Peyer's patch (tissue), 4 donors: ENCODE results near the gene GPC3. TPM values are rescaled to one million over a fixed set of nuclear protein-coding genes. Genes with fewer than 3 reads are reported as not detected.
"Not testable (repeated sequence)": the region's sequence is repeated elsewhere in the genome, so short reads cannot be mapped to it uniquely, and the experiment has no call there.

Source experiments
- DNase-seq, 3 donors: peaks; one replicate each; pipeline ENCODE4 v3.0.0-alpha.2; 2017 to 2019
- H3K27ac ChIP-seq, 4 donors: fragments of 200-600 bp; sonication (generic); one replicate each; pipeline ENCODE4 v1.5.1; 2016 to 2019
- H3K27me3 ChIP-seq, 2 donors: fragments of 200-600 bp; sonication (generic); one replicate each; pipeline ENCODE4 v1.5.1; 2019
- H3K36me3 ChIP-seq, 3 donors: fragments of 200-600 bp; sonication (generic); one replicate each; pipeline ENCODE4 v1.5.1; 2016 to 2019
- H3K4me1 ChIP-seq, 4 donors: fragments of 200-600 bp; sonication (generic); one replicate each; pipeline ENCODE4 v1.5.1; 2016 to 2019
- H3K4me3 ChIP-seq, 4 donors: fragments of 200-600 bp; sonication (generic); 1 replicate in 3 of 4; 2 replicates in 1 of 4; pipeline ENCODE4 v1.5.1; 2016 to 2019; ENCODE audit warnings: mild to moderate bottlenecking in 1 of 4
- H3K9me3 ChIP-seq, 4 donors: fragments of 200-600 bp; sonication (generic); one replicate each; pipeline ENCODE4 v1.5.1; 2016 to 2019; ENCODE audit warnings: mild to moderate bottlenecking in 1 of 4
- CTCF ChIP-seq, 6 experiments: fragments of 450-650 bp in 4 of 6; fragments of 200-600 bp in 2 of 6; sonication (generic) in 1 of 6; IDR thresholded peaks; one replicate each; pipeline ENCODE4 v1.5.1; 2017 to 2019; ENCODE audit warnings: antibody characterized with exemption in 6 of 6, mild to moderate bottlenecking in 3 of 6, moderate library complexity in 1 of 6
- POLR2A ChIP-seq, 2 donors: fragments of 450-650 bp; IDR thresholded peaks; one replicate each; pipeline ENCODE4 v1.5.1; 2017; ENCODE audit warnings: antibody characterized with exemption in 2 of 2, mild to moderate bottlenecking in 2 of 2, moderate library complexity in 2 of 2
- total RNA-seq, 4 donors: library from RNA; depleted of rRNA; stranded (reverse); fragments of >200 nt; gene quantifications; one replicate each; pipeline ENCODE4 v1.1.0, GENCODE V29; 2016

GPC3 gene
- total RNA-seq, 4 donors from 2014 or later, result 1.1 to 7.2 (median 5.8) TPM

- peak in 3 of 6 experiments; percentile 23 to 29 (median 23) for TF ChIP-seq CTCF (IDR thresholded peaks at IDR 0.05)
- TF ChIP-seq POLR2A (IDR thresholded peaks at IDR 0.05), result no peak
- Histone ChIP-seq H3K36me3 (no peaks in the 10 kb centered on the region), H3K4me1 (no peaks in the 10 kb centered on the region), H3K27ac (no peak overlapping the region), H3K9me3 (no peaks in the 10 kb centered on the region), H3K27me3 (no peaks in the 10 kb centered on the region), H3K4me3 (no peak overlapping the region)
- DNase-seq, result peak in 1 of 3 donors; percentile 64
Measured at GRCh38 chrX:133776072-133776471, 209.3 kb downstream of the GPC3 start.

DNA sequence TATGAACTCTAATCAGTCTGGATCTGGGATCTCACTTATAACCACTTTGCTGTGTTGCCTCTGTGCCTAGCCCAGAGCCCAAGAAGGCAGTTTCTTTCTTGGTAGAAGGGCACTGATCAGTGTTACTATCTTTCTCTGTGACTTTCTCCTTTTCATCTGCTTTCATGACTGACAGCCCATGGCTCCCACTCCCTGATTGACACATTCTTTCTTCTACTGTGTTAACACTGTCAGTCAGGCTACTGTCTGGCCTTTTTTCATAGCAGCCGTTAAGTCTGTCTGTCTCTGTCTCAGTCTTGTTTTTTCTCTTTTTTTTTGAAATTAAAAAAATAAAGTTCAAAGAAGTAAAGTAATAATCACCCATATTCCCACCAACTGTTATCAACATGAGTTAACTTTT lies 210.6 kb downstream of the GPC3 start:
- Histone ChIP-seq H3K9me3 (no peaks in the 10 kb centered on the region), H3K27me3 (no peaks in the 10 kb centered on the region), H3K27ac (no peak overlapping the region), H3K36me3 (no peaks in the 10 kb centered on the region), H3K4me1 (no peaks in the 10 kb centered on the region), H3K4me3 (no peak overlapping the region)
- TF ChIP-seq POLR2A (IDR thresholded peaks at IDR 0.05), result no peak
- no peak for TF ChIP-seq CTCF (IDR thresholded peaks at IDR 0.05)
- DNase-seq, result no peak

DNA sequence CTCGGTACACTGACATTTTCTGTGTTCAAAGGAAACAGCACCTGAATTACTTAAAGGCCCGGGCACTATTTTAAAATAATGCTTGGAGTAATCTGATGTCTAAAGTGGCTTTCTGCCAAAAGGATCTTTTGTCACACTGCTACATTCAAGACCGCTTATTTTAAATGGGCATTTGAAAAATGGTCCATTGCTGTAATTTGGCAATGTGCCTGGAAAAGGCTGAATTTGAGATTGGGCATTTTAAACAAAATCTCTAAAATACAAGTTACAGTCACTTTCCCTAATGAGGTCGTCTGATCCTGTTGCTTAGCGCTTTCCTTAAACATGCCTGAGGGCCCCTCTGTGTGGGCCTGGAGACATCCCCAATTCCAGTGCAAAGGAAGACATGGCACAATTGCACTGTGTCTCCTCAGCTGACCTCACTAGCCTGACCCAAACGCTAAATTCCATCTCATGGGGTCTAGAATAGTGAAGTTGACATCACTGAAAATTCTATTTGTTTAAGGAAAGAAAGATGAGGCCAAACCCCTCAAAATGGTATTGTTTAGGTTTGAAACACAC lies 214.2 kb downstream of the GPC3 start:
- Histone ChIP-seq H3K4me3 (no peak overlapping the region), H3K27ac (no peak overlapping the region), H3K27me3 (no peaks in the 10 kb centered on the region), H3K9me3 (no peaks in the 10 kb centered on the region), H3K36me3 (no peaks in the 10 kb centered on the region), H3K4me1 (no peaks in the 10 kb centered on the region)
- DNase-seq, result no peak
- TF ChIP-seq POLR2A (IDR thresholded peaks at IDR 0.05), result no peak
- no peak for TF ChIP-seq CTCF (IDR thresholded peaks at IDR 0.05)

GRCh38 chrX:133762976-133763548 lies 222.3 kb downstream of the GPC3 start:
- not testable (repeated sequence) for H3K4me3 ChIP-seq, DNase-seq, H3K36me3 ChIP-seq, H3K4me1 ChIP-seq, H3K9me3 ChIP-seq, H3K27ac ChIP-seq, H3K27me3 ChIP-seq

GRCh38 chrX:133754657-133755056 lies 230.7 kb downstream of the GPC3 start:
- H3K4me3 ChIP-seq, result no peak overlapping the region
- no peaks in the 10 kb centered on the region for H3K9me3 ChIP-seq
- H3K27me3 ChIP-seq, result no peaks in the 10 kb centered on the region
- no peaks in the 10 kb centered on the region for H3K36me3 ChIP-seq
- no peak overlapping the region for H3K27ac ChIP-seq
- no peaks in the 10 kb centered on the region for H3K4me1 ChIP-seq
- no peak for DNase-seq
- TF ChIP-seq CTCF (IDR thresholded peaks at IDR 0.05), result no peak
- TF ChIP-seq POLR2A (IDR thresholded peaks at IDR 0.05), result no peak

- Histone ChIP-seq H3K4me3 (no peak overlapping the region), H3K36me3 (no peaks in the 10 kb centered on the region), H3K27me3 (no peaks in the 10 kb centered on the region), H3K4me1 (no peaks in the 10 kb centered on the region), H3K27ac (no peak overlapping the region), H3K9me3 (no peaks in the 10 kb centered on the region)
- no peak for DNase-seq
- TF ChIP-seq CTCF (IDR thresholded peaks at IDR 0.05), result no peak
- no peak for TF ChIP-seq POLR2A (IDR thresholded peaks at IDR 0.05)
Measured at GRCh38 chrX:133749951-133750350, 235.4 kb downstream of the GPC3 start.
